GM23248 (cell line): ENCODE measurements around the gene MRPS34. TPM values are rescaled to one million over a fixed set of nuclear protein-coding genes. Genes with fewer than 3 reads are reported as not detected.

Source experiments
- DNase-seq: peaks from one replicate; pipeline ENCODE4 v3.0.0-alpha.2; 2015
- H2AFZ ChIP-seq: fragments of 200-600 bp; sonication (generic); 2 replicates; pipeline ENCODE4 v1.6.1; 2016; ENCODE audit warnings: antibody characterized with exemption
- H3F3A ChIP-seq: fragments of 200-600 bp; sonication (generic); 2 replicates; pipeline ENCODE4 v1.6.1; 2016; ENCODE audit warnings: mild to moderate bottlenecking, antibody characterized with exemption, mixed run types; ENCODE audit not compliant: insufficient read depth
- H3K27ac ChIP-seq: fragments of 200-600 bp; sonication (generic); 2 replicates; pipeline ENCODE4 v1.5.1; 2016; ENCODE audit warnings: mild to moderate bottlenecking
- H3K27me3 ChIP-seq: fragments of 200-600 bp; sonication (generic); replicated peaks from 2 replicates; pipeline ENCODE4 v1.6.1; 2016; ENCODE audit warnings: mild to moderate bottlenecking; ENCODE audit not compliant: insufficient read depth
- H3K36me3 ChIP-seq: fragments of 200-600 bp; sonication (generic); 2 replicates; pipeline ENCODE4 v1.6.1; 2016; ENCODE audit warnings: low read depth, mild to moderate bottlenecking
- H3K4me1 ChIP-seq: fragments of 200-600 bp; sonication (generic); 2 replicates; pipeline ENCODE4 v1.6.1; 2016; ENCODE audit warnings: mild to moderate bottlenecking; ENCODE audit not compliant: insufficient read depth
- H3K4me2 ChIP-seq: fragments of 200-600 bp; sonication (generic); one replicate; pipeline ENCODE4 v1.6.1; 2016; ENCODE audit warnings: mild to moderate bottlenecking; ENCODE audit not compliant: unreplicated experiment
- H3K4me3 ChIP-seq: fragments of 200-600 bp; sonication (generic); 2 replicates; pipeline ENCODE4 v1.5.1; 2016; ENCODE audit warnings: mild to moderate bottlenecking
- H3K79me2 ChIP-seq: fragments of 200-600 bp; sonication (generic); 2 replicates; pipeline ENCODE4 v1.6.1; 2016; ENCODE audit warnings: mild to moderate bottlenecking; ENCODE audit not compliant: insufficient read depth
- H3K9ac ChIP-seq: fragments of 200-600 bp; sonication (generic); 2 replicates; pipeline ENCODE4 v1.6.1; 2016; ENCODE audit warnings: mild to moderate bottlenecking
- H3K9me2 ChIP-seq: fragments of 200-600 bp; sonication (generic); 2 replicates; pipeline ENCODE4 v1.6.1; 2016; ENCODE audit warnings: mixed run types, mild to moderate bottlenecking, moderate library complexity; ENCODE audit not compliant: insufficient read depth
- H3K9me3 ChIP-seq: fragments of 200-600 bp; sonication (generic); one replicate; pipeline ENCODE4 v1.6.1; 2017; ENCODE audit warnings: low read depth
- H4K20me1 ChIP-seq: fragments of 200-600 bp; sonication (generic); 2 replicates; pipeline ENCODE4 v1.6.0; 2016; ENCODE audit not compliant: insufficient read depth
- EZH2 ChIP-seq: fragments of 200-600 bp; sonication (generic); IDR thresholded peaks from 2 replicates; pipeline ENCODE4 v1.6.1; 2018; ENCODE audit warnings: antibody characterized with exemption, mild to moderate bottlenecking; ENCODE audit not compliant: insufficient read depth, poor library complexity, severe bottlenecking
- EZH2phosphoT487 ChIP-seq: fragments of 200-600 bp; sonication (generic); IDR thresholded peaks from 2 replicates; pipeline ENCODE4 v1.6.1; 2018; ENCODE audit warnings: antibody characterized with exemption, moderate library complexity, mild to moderate bottlenecking, low read depth; ENCODE audit not compliant: insufficient read depth
- WGBS, 2 experiments: methylation state at CpG; one replicate each; pipeline ENCODE4 v1.1.6; 2015 to 2017; ENCODE audit warnings: low lambda C conversion rate in 2 of 2, low coverage in 1 of 2; ENCODE audit errors: missing lambda C conversion rate in 2 of 2; 5-methylcytosine and 5-hydroxymethylcytosine counted together
- in situ Hi-C: fragments of 300-500 bp; cut with MboI; formaldehyde crosslinking; loops from 2 replicates; pipeline ENCODE4 v1.15.0; 2020
- polyA plus RNA-seq: library from polyadenylated mRNA; unstranded; fragments of >200 nt; fragmentation: Nextera tagmentation; extraction: Ambion mirVana; gene quantifications from 2 replicates; pipeline ENCODE4 v1.2.1, GENCODE V29; 2016
- total RNA-seq: library from RNA; depleted of rRNA; stranded (reverse); fragments of >200 nt; shearing (Covaris generic); gene quantifications from 2 replicates; pipeline ENCODE4 v1.2.3, GENCODE V29; 2014; rRNA removed

The MRPS34 gene
- total RNA-seq = 96.5 and 99.4 TPM in 2 replicates
- 113 and 119 TPM in 2 replicates for polyA plus RNA-seq

DNA sequence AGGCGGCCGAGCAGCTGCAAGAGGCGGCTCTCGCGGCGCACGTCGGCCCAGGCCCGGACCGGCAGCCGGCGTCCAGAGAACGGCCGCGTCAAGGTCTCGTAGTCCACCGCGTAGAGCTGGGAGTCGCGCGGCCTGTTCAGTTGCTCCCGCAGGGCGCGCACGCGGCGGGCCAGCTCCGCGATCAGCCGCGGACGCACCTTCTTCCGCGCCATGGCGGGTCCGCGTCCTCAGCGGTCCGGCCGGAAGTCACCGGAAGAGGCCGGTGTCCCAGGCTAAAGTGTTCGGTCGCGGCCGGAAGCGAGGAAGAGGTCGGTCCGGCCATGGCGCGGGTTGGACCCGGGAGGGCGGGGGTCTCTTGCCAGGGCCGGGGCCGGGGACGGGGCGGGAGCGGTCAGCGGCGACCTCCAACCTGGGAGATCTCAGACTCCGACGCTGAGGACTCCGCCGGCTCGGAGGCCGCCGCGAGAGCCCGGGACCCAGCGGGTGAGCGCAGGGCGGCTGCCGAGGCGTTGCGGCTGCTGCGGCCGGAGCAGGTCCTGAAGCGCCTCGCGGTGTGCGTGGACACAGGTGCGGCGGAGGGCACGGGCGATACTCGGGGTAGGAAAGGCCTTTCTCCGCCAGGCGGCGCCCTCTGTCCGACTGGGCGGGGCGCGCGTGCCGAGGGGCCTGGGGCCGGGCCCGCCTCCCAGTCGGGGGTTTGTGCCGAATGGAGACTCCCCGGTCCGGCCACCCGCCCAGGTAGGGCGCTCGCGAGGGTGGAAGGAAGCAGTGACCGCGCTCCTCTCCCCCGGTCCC, at the start of gene MRPS34:
Gene MRPS34, minus strand, starts transcription at position 227 of the 795 bp plus-strand sequence. Its CDS starts 15 bp downstream, at position 212.
- Histone ChIP-seq H3K79me2 (peaks cover 38% of the 10 kb centered on the region), H3K27me3 (no peaks in the 10 kb centered on the region), H3K27ac (peak within 1 kb of the TSS; percentile 44), H3K36me3 (no peaks in the 10 kb centered on the region), H3K4me3 (peak within 1 kb of the TSS; percentile 86), H3K9ac (peak within 1 kb of the TSS; percentile 86), H3F3A (peaks cover 11% of the 10 kb centered on the region; the same call in 1 of the 2 replicates), H3K4me1 (peaks cover 9% of the 10 kb centered on the region; the same call in 1 of the 2 replicates), H2AFZ (peak within 1 kb of the TSS; percentile 72), H3K9me3 (no peaks in the 10 kb centered on the region), H3K4me2 (peak within 1 kb of the TSS; percentile 93), H4K20me1 (no peaks in the 10 kb centered on the region), H3K9me2 (no peaks in the 10 kb centered on the region)
- 1% methylated on average over 78 to 81 of the region's 108 CpGs for WGBS, 2 experiments
- DNase-seq = peak; percentile 94
- TF ChIP-seq EZH2phosphoT487 (no peak), EZH2 (no peak)
- in situ Hi-C loops = no loop called here

GRCh38 chr16:1821861-1822611, 49.1 kb upstream of the MRPS34 start:
- 93 to 94% methylated on average over 21 to 24 of the region's 24 CpGs for WGBS, 2 experiments
- H3K4me3 ChIP-seq = no peak overlapping the region
- H3K4me2 ChIP-seq = no peak overlapping the region
- no peaks in the 10 kb centered on the region for H3F3A ChIP-seq
- no peaks in the 10 kb centered on the region for H3K9me2 ChIP-seq
- no peak for DNase-seq
- no peaks in the 10 kb centered on the region for H3K4me1 ChIP-seq
- no peaks in the 10 kb centered on the region for H4K20me1 ChIP-seq
- no peaks in the 10 kb centered on the region for H3K36me3 ChIP-seq
- H3K27me3 ChIP-seq = no peaks in the 10 kb centered on the region
- peaks cover 26% of the 10 kb centered on the region for H3K79me2 ChIP-seq
- H3K9ac ChIP-seq = no peak overlapping the region
- H3K9me3 ChIP-seq = no peaks in the 10 kb centered on the region
- H3K27ac ChIP-seq = no peak overlapping the region
- TF ChIP-seq EZH2 = no peak
- no peak for TF ChIP-seq EZH2phosphoT487
- in situ Hi-C loops = no loop called here
- no peak overlapping the region for H2AFZ ChIP-seq

- in situ Hi-C loops = no loop called here
- TF ChIP-seq EZH2 = no peak
- TF ChIP-seq EZH2phosphoT487 = no peak
- no peaks in the 10 kb centered on the region for H4K20me1 ChIP-seq
- no peak overlapping the region for H3K9ac ChIP-seq
- no peaks in the 10 kb centered on the region for H3K27me3 ChIP-seq
- WGBS, 2 experiments = 92 to 94% methylated on average over 12 of the region's 12 CpGs
- no peak overlapping the region for H3K4me2 ChIP-seq
- no peak overlapping the region for H2AFZ ChIP-seq
- no peaks in the 10 kb centered on the region; the same call in 1 of the 2 replicates for H3K36me3 ChIP-seq
- H3K4me1 ChIP-seq = no peaks in the 10 kb centered on the region
- H3K79me2 ChIP-seq = peaks cover 26% of the 10 kb centered on the region
- H3K9me2 ChIP-seq = no peaks in the 10 kb centered on the region
- H3F3A ChIP-seq = no peaks in the 10 kb centered on the region
- no peak for DNase-seq
- H3K27ac ChIP-seq = no peak overlapping the region
- no peak overlapping the region for H3K4me3 ChIP-seq
- H3K9me3 ChIP-seq = no peaks in the 10 kb centered on the region
Observed at GRCh38 chr16:1820946-1821290, 48.0 kb upstream of the MRPS34 start.

DNA sequence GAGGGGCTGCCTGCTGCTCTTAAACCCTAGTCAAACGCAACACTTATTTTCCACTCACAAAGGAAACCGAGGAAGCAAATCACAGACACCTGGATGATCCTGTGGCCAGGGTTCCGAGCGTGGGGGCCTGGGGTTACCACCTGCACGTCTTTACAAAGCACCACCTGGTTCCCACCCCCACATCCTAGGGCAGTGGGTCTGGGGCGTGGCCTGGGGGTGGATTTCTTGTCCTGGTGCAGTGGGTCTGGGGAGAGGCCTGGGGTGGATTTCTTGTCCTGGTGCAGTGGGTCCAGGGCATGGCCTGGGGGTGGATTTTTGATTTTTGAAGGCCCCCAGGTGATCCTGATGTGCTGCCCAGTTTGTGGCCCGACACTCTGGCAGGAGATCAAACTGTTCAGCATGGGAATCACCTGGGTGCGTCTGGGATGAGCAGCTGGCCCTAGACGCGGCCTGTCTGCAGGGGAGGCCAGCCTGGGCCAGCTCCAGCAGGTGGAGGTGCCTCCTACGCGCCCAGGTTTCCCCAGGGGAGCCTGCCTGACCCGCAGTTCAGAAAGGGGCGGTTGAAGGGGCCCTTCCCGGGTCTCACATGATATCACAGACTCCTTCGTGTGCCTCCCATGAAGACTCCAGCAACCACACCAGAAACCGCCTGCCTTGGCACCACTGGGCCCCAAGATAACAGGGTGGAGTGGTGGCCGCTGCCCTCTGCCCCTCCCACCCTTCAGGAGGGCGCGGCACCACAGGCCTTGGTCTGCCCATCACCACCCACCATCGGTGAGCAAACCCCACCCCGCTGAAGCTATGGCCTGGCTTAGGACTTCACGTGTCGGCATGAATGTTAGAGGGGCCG, 47.4 kb upstream of the MRPS34 start:
- Histone ChIP-seq H3K36me3 (no peaks in the 10 kb centered on the region; the same call in 1 of the 2 replicates), H3K9me2 (no peaks in the 10 kb centered on the region), H3K4me2 (no peak overlapping the region), H3K9me3 (no peaks in the 10 kb centered on the region), H4K20me1 (no peaks in the 10 kb centered on the region), H3F3A (no peaks in the 10 kb centered on the region), H3K4me1 (no peaks in the 10 kb centered on the region), H3K27me3 (no peaks in the 10 kb centered on the region), H3K79me2 (peaks cover 21% of the 10 kb centered on the region), H3K9ac (no peak overlapping the region), H3K27ac (no peak overlapping the region), H3K4me3 (no peak overlapping the region), H2AFZ (no peak overlapping the region)
- in situ Hi-C loops = no loop called here
- no peak for DNase-seq
- 85% methylated on average over 24 to 25 of the region's 25 CpGs for WGBS, 2 experiments
- no peak for TF ChIP-seq EZH2phosphoT487
